22Rv1 (cell line): ENCODE results near the gene GREM1.

Experiments used
- H3K27ac ChIP-seq: fragments of 450-650 bp; 2 replicates; pipeline ENCODE4 v1.5.1; 2017
- ZFX ChIP-seq: fragments of 450-650 bp; IDR thresholded peaks from 2 replicates; pipeline ENCODE4 v1.6.1; 2017; ENCODE audit warnings: antibody characterized with exemption, borderline replicate concordance
- TF ChIP-seq, protein P1 (sequence below): fragments of 450-650 bp; IDR thresholded peaks from 2 replicates; pipeline ENCODE4 v1.5.1; 2017; ENCODE audit warnings: mild to moderate bottlenecking

GREM1 gene

DNA sequence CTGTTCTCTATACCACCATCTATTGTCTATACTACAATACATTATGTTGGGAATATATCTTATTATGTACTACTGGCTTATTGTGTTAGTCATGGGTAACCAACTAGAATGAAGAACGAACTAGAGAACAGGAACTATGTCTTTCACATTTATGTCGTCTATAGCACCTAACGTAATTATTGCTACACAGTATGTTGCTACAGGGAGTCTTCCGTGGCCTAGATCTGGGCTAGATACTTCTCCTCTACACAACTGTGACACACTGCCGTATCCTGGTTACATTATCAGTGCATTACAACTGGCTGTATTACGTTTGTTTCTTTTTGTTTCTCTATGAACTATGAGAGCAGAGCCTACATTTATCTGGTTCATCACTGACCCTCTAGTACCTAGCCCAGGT lies 42.3 kb upstream of the GREM1 start:
- H3K27ac ChIP-seq, result no peak overlapping the region
- TF ChIP-seq, protein P1, sequence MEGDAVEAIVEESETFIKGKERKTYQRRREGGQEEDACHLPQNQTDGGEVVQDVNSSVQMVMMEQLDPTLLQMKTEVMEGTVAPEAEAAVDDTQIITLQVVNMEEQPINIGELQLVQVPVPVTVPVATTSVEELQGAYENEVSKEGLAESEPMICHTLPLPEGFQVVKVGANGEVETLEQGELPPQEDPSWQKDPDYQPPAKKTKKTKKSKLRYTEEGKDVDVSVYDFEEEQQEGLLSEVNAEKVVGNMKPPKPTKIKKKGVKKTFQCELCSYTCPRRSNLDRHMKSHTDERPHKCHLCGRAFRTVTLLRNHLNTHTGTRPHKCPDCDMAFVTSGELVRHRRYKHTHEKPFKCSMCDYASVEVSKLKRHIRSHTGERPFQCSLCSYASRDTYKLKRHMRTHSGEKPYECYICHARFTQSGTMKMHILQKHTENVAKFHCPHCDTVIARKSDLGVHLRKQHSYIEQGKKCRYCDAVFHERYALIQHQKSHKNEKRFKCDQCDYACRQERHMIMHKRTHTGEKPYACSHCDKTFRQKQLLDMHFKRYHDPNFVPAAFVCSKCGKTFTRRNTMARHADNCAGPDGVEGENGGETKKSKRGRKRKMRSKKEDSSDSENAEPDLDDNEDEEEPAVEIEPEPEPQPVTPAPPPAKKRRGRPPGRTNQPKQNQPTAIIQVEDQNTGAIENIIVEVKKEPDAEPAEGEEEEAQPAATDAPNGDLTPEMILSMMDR, result no peak
- TF ChIP-seq ZFX, result no peak

DNA sequence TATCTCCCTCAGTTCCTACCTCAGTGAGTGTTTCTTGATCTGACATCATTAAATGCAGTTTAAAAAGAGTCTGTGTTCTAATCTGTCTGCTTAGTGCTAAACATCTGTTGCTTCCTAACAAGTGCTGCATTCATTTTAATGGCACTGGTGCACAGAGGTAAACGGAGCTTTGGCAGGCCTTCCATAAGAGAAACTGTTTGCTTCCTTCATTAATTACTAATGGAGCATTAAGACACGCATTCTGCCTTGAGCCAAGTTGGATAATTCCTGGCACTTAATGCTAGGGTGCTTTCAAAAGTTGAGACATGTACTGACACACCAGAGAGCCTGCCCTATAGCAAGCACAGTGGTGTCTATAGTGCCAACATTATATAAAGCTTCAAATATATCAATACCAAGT lies 41.6 kb upstream of the GREM1 start:
- peak overlapping the region; percentile 67 for H3K27ac ChIP-seq
- TF ChIP-seq, protein P1, result no peak
- TF ChIP-seq ZFX, result no peak

DNA sequence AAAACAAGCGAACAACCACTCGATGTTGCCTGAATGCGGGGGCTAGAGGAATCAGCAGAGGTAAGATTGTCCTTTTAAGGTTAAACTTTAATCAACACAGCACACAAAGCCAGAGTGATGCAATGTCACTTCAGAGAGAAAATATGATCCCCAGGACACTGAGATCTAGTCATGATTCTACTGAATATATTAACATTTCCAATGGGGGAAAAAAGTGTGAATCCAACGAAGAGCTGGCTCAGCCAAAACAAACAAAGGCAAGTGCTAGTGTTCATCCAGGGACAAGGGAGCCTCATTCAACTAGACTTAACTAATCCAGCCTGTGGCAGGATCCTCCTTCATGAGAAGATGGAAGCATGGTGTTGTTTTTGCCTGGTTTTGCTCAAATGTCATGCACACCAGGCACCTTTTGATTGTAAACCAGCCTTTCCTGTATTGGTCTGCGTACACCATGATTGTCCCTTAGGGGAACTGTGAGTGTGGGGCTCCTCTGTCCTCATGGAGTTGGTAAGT lies 40.5 kb upstream of the GREM1 start:
- peak overlapping the region; percentile 67 for H3K27ac ChIP-seq
- TF ChIP-seq, protein P1, result no peak
- no peak for TF ChIP-seq ZFX

DNA sequence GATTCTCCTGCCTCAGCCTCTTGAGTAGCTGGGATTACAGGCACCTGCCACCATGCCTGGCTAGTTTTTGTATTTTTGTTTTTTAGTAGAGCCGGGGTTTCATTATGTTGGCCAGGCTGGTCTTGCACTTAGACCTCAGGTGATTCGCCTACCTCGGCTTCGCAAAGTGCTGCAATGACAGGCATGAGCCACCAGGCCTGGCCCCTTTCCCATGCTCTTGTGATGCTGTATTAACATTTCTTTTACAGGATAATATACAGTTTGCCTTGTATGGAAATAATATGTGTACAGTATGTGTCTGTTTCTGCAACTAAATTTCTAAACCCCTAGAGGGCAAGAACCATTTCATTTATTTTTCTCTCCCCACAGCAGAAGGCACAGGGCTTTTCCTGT lies 38.5 kb upstream of the GREM1 start:
- no peak overlapping the region for H3K27ac ChIP-seq
- TF ChIP-seq, protein P1, result 0 out of 2 replicates have a peak, but pooled peaks have one; percentile 7
- TF ChIP-seq ZFX, result no peak

DNA sequence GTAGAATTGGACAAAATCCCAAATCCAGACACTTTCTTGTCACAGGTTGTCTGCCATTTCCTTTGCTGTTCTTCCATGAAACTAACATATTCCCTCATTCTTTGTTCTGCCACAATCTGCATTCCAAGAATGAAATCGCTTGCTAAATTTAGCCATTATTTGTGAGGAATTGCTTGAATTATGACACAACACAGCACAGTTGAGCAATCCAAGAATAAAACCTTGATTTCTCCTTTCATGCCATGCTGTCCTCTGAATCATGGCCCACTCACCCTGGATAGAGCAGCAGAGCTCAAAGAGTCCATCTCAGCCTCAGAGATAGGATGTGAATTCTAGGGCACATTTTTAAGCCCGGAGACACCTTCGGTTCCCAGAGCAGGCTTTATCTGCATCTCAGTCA lies 35.2 kb upstream of the GREM1 start:
- no peak overlapping the region for H3K27ac ChIP-seq
- no peak for TF ChIP-seq ZFX
- TF ChIP-seq, protein P1, result no peak

DNA sequence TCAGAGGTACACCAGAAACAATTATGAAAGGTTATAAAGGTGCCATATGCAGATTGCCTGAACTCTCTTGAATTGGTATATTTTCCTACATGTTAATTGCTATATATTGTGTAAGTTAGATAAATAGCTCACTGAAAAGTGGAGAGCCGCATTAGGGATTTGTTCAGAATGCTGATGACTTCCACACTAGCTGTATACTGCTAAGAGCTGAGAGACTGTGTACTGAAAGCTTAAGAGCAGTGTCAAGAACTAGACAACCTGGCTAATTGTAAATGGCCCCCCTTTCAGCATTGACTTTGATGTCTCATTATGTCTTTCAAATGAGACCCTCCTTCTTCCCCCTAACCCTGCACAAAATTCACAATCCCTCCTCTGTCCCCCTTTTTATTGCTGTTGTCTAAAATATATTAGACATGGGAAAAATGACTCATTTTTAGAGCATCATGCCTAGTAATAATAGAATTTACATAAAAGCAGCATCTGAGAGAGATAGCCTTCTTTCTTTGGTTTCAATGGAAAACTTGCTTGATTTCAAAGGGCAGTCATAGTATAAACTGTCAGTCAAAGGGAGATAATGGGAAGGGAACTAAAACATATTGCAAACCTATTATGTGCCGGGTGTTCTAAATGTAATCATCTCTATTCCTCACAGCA lies 34.7 kb upstream of the GREM1 start:
- TF ChIP-seq, protein P1, result no peak
- TF ChIP-seq ZFX, result no peak
- H3K27ac ChIP-seq, result no peak overlapping the region

DNA sequence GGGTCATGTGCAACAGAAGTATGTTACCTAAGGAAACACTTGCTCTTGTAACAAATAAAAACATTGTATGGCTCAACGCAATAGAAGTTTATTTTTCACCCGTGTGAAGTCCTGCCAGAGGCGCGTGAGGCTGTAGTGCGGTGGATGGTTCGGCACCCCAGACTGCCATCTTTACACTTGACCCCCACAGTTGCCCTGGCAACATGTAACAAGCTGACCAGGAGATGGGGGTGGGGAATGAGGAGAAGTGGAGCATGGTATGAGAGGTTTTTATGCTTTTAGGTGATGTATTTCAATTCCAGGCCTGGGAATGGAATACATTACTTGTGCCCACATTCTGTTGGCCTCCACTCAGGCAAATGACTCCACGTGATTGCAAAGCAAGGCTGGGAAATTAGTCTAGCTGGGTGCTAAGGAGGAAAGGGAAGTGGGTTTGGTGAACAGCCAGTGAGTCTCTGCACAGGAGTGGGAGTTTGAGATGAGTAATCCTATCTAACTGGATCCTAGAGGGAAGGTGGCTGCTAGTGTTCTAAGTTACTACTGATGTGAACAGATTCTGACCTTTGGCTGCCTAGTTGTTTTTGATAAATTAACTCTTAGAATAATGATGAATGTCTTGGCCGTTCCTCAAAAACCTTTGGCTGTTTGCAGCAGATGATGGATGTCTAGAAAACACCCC lies 33.8 kb upstream of the GREM1 start:
- TF ChIP-seq ZFX, result no peak
- TF ChIP-seq, protein P1, result no peak
- no peak overlapping the region for H3K27ac ChIP-seq
